ENCODE data around the gene LRRFIP2.

GRCh38 chr3:37129871-37130270, 44.5 kb downstream of the LRRFIP2 start:
- TF ChIP-seq POLR2A (IDR thresholded peaks at IDR 0.05) (no peak), CTCF (IDR thresholded peaks at IDR 0.05) (no peak)
